SJSA1 (cell line): ENCODE measurements around the gene COBL. TPM values are rescaled to one million over a fixed set of nuclear protein-coding genes. Genes with fewer than 3 reads are reported as not detected.

Experiments used
- DNase-seq, 2 experiments: peaks; one replicate each; pipeline ENCODE4 v3.0.0-alpha.2; 2015 to 2020; ENCODE audit warnings: low spot score in 2 of 2, low read depth in 1 of 2
- H3K27ac ChIP-seq: fragments of 250-450 bp; sonication (Bioruptor Pico); 2 replicates; pipeline ENCODE4 v1.5.1; 2020; ENCODE audit warnings: mild to moderate bottlenecking, moderate library complexity
- H3K27me3 ChIP-seq: fragments of 250-450 bp; sonication (Bioruptor Pico); replicated peaks from 2 replicates; pipeline ENCODE4 v1.5.1; 2020; ENCODE audit warnings: mild to moderate bottlenecking, moderate library complexity
- H3K36me3 ChIP-seq: fragments of 250-450 bp; sonication (Bioruptor Pico); 2 replicates; pipeline ENCODE4 v1.5.1; 2020; ENCODE audit warnings: mild to moderate bottlenecking
- H3K4me1 ChIP-seq: fragments of 250-450 bp; sonication (Bioruptor Pico); replicated peaks from 2 replicates; pipeline ENCODE4 v1.6.1; 2021; ENCODE audit warnings: mild to moderate bottlenecking
- H3K4me3 ChIP-seq: fragments of 250-450 bp; sonication (Bioruptor Pico); 2 replicates; pipeline ENCODE4 v1.5.1; 2020; ENCODE audit warnings: mild to moderate bottlenecking
- H3K9me3 ChIP-seq: fragments of 250-450 bp; sonication (Bioruptor Pico); replicated peaks from 2 replicates; pipeline ENCODE4 v1.5.1; 2020; ENCODE audit warnings: mild to moderate bottlenecking
- total RNA-seq: library from RNA; depleted of rRNA; stranded (reverse); fragments of >200 nt; shearing (Covaris generic); gene quantifications from 2 replicates; pipeline ENCODE4 v1.2.3, GENCODE V29; 2014; rRNA removed

The COBL gene
- not detected in 2 replicates for total RNA-seq

GRCh38 chr7:51316666-51317581 is at the start of gene COBL:
Gene COBL (minus strand): TSS chr7:51316809. CDS start chr7:51316633, 176 bp downstream.
- Histone ChIP-seq H3K27ac (no peak within 1 kb of the TSS), H3K4me3 (no peak within 1 kb of the TSS)

GRCh38 chr7:51366172-51366728 is 49.6 kb upstream of the COBL start:
- H3K27ac ChIP-seq, result no peak overlapping the region
- H3K36me3 ChIP-seq, result no peaks in the 10 kb centered on the region
- H3K4me1 ChIP-seq, result no peaks in the 10 kb centered on the region
- H3K27me3 ChIP-seq, result no peaks in the 10 kb centered on the region
- no peak for DNase-seq
- no peak overlapping the region for H3K4me3 ChIP-seq
- H3K9me3 ChIP-seq, result 0 out of 2 replicates have a peak, but pooled peaks cover 3% of the 10 kb centered on the region

More at GRCh38 chr7:51316666-51317581, at the start of gene COBL:
- H3K27me3 ChIP-seq, result peaks cover 17% of the 10 kb centered on the region
- H3K4me1 ChIP-seq, result no peaks in the 10 kb centered on the region
- no peaks in the 10 kb centered on the region for H3K36me3 ChIP-seq
- DNase-seq, result no peak
- H3K9me3 ChIP-seq, result no peaks in the 10 kb centered on the region

DNA sequence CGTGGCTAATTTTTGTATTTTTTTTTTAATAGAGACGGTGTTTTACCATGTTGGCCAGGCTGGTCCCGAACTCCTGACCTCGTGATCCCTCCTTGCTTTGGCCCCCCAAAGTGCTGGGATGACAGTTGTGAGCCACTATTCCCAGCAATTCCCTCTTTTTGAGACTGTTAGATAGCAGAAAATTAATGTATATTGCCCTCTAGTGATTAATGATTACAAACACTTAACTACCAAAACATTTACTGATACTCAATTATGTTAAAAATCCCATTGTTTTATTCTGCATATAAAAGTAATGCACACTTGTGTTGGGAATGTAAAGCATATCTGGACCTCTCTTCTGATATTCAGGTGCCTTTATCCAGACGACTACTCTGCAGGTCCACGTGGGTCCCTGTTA is 41.2 kb upstream of the COBL start:
- Histone ChIP-seq H3K4me1 (no peaks in the 10 kb centered on the region), H3K4me3 (no peak overlapping the region), H3K36me3 (no peaks in the 10 kb centered on the region), H3K27me3 (no peaks in the 10 kb centered on the region), H3K27ac (no peak overlapping the region), H3K9me3 (peaks cover 3% of the 10 kb centered on the region; the same call in 1 of the 2 replicates)
- DNase-seq, result no peak

GRCh38 chr7:51356849-51357516 is 40.4 kb upstream of the COBL start:
- H3K4me3 ChIP-seq, result no peak overlapping the region
- DNase-seq, result no peak
- H3K36me3 ChIP-seq, result no peaks in the 10 kb centered on the region
- no peak overlapping the region for H3K27ac ChIP-seq
- no peaks in the 10 kb centered on the region; the same call in 1 of the 2 replicates for H3K9me3 ChIP-seq
- no peaks in the 10 kb centered on the region for H3K27me3 ChIP-seq
- H3K4me1 ChIP-seq, result no peaks in the 10 kb centered on the region

GRCh38 chr7:51354897-51355296 is 38.3 kb upstream of the COBL start:
- Histone ChIP-seq H3K27me3 (no peaks in the 10 kb centered on the region), H3K9me3 (no peaks in the 10 kb centered on the region; the same call in 1 of the 2 replicates), H3K36me3 (no peaks in the 10 kb centered on the region), H3K27ac (no peak overlapping the region), H3K4me3 (no peak overlapping the region), H3K4me1 (no peaks in the 10 kb centered on the region)
- DNase-seq, result no peak

GRCh38 chr7:51354434-51354833 is 37.8 kb upstream of the COBL start:
- no peak for DNase-seq
- H3K27me3 ChIP-seq, result no peaks in the 10 kb centered on the region
- H3K36me3 ChIP-seq, result no peaks in the 10 kb centered on the region

GRCh38 chr7:51352174-51353100 is 35.8 kb upstream of the COBL start:
- no peak for DNase-seq
- Histone ChIP-seq H3K27ac (no peak overlapping the region), H3K4me3 (no peak overlapping the region)

More at GRCh38 chr7:51354434-51354833, 37.8 kb upstream of the COBL start:
- Histone ChIP-seq H3K4me3 (no peak overlapping the region), H3K4me1 (no peaks in the 10 kb centered on the region), H3K9me3 (no peaks in the 10 kb centered on the region; the same call in 1 of the 2 replicates), H3K27ac (no peak overlapping the region)

GRCh38 chr7:51351661-51352060 is 35.1 kb upstream of the COBL start:
- H3K9me3 ChIP-seq, result no peaks in the 10 kb centered on the region
- no peaks in the 10 kb centered on the region for H3K27me3 ChIP-seq
- no peaks in the 10 kb centered on the region for H3K4me1 ChIP-seq
- H3K4me3 ChIP-seq, result no peak overlapping the region
- no peaks in the 10 kb centered on the region for H3K36me3 ChIP-seq
- DNase-seq, result no peak
- no peak overlapping the region for H3K27ac ChIP-seq

More at GRCh38 chr7:51352174-51353100, 35.8 kb upstream of the COBL start:
- H3K9me3 ChIP-seq, result no peaks in the 10 kb centered on the region
- no peaks in the 10 kb centered on the region for H3K4me1 ChIP-seq
- H3K27me3 ChIP-seq, result no peaks in the 10 kb centered on the region
- no peaks in the 10 kb centered on the region for H3K36me3 ChIP-seq

GRCh38 chr7:51350546-51350896 is 33.9 kb upstream of the COBL start:
- no peak overlapping the region for H3K4me3 ChIP-seq
- no peaks in the 10 kb centered on the region for H3K36me3 ChIP-seq
- H3K9me3 ChIP-seq, result no peaks in the 10 kb centered on the region
- H3K27me3 ChIP-seq, result no peaks in the 10 kb centered on the region
- H3K4me1 ChIP-seq, result no peaks in the 10 kb centered on the region
- no peak overlapping the region for H3K27ac ChIP-seq
- DNase-seq, result no peak

GRCh38 chr7:51349820-51350545 is 33.4 kb upstream of the COBL start:
- no peaks in the 10 kb centered on the region for H3K36me3 ChIP-seq
- no peaks in the 10 kb centered on the region for H3K4me1 ChIP-seq
- DNase-seq, result no peak
- H3K27me3 ChIP-seq, result no peaks in the 10 kb centered on the region
- no peak overlapping the region for H3K4me3 ChIP-seq
- H3K9me3 ChIP-seq, result no peaks in the 10 kb centered on the region
- H3K27ac ChIP-seq, result no peak overlapping the region

DNA sequence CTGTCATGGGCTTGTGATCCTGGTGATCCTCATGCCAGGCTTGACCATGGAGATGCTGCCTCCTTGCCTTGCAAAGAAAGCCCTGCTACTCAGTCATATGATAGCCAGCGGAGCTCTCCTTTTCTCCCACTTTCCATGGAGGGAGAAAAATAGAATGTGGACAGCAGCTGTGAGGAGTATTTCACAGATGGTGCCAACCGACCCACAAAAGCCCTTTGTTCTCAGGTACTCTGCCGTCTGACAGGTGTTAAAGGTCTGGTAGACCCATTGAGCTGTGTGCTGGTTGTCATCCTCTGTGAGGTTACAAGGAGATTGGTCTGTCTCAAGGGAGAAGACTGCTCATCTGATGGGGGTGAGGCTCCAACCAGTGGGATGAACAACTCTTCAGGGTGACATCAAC is 29.5 kb upstream of the COBL start:
- no peak for DNase-seq
- Histone ChIP-seq H3K4me1 (no peaks in the 10 kb centered on the region), H3K9me3 (no peaks in the 10 kb centered on the region), H3K27me3 (no peaks in the 10 kb centered on the region), H3K4me3 (no peak overlapping the region), H3K27ac (no peak overlapping the region), H3K36me3 (no peaks in the 10 kb centered on the region)

- Histone ChIP-seq H3K36me3 (no peaks in the 10 kb centered on the region), H3K27me3 (no peaks in the 10 kb centered on the region), H3K9me3 (no peaks in the 10 kb centered on the region), H3K4me3 (no peak overlapping the region), H3K27ac (no peak overlapping the region), H3K4me1 (no peaks in the 10 kb centered on the region)
- DNase-seq, result no peak
Observed at GRCh38 chr7:51344406-51345138, 28.0 kb upstream of the COBL start.
